SW480 (cell line): ENCODE measurements around the gene PROM1.

Source experiments
- DNase-seq: peaks from one replicate; pipeline ENCODE4 v3.0.0-alpha.2; 2016; ENCODE audit warnings: low spot score

Gene PROM1

GRCh38 chr4:15988222-15988621 lies 95.6 kb downstream of the PROM1 start:
- no peak for DNase-seq

DNA sequence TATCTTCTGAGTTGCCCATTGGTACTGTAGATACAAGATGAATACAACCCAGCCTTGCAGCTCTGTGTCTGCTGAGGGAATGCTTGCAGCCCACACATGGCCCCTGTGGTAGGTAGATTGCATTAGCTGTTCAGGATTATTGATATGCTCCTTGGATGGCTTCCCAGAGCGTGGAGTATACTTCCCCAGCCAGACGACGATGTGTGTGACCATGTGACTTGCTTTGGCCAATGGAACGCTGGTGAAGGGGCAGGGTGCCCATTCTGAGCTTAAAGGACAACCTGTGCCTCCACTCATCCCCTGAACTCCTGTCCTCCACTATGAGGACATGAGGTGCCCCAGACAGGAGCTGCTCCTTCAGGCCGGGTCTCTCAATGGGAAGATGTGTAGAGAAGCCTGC lies 96.9 kb downstream of the PROM1 start:
- DNase-seq, result no peak

DNA sequence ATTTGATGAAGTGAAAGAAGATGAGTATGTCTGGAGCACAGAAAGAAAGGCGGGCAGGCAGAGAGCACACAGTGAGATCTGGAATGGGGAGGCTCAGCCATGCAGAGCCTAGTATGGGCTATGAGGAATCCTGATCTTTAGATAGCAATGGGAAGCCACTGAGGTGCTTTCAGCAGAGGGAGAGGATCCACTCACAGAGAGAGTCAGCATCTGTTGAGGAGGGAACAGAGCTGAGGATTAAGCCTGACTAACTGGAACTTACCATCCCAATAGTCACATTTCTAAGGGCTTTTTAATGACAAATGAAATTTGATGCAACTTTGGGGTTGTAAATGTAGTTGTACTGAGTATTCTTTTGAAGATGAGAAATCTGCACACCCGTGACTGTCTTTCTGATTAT lies 100.2 kb downstream of the PROM1 start:
- no peak for DNase-seq

DNA sequence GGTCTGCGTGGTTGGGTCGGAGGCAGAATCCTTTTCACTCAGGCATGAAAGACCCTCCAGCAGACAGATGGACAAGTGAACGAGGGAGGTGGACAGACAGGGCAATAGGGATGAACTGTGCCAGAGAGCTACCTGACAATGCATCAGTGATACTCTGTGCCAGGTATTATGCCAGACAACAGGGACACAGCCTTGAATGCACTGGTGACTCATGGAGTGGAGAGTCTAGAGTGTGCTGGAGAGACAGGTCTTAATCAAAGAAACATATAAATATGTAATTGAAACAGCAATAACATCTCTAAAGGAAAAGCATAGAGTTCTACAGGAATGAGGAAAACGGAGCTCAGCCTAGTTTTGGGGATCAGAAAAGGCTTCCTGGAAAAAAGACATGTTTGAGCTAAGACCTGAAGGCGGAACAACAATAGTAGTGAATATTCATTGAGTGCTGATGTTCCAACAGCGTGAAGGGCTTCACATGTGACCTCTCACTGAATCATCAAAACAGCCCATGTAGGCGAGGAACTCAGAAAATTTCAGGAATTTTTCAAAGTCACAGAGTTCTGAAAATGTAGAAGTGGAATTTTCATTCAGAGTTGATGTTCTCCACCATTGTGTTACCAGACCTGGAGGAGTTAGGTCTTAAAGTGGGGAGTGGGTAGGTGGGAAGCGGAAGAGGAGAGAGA lies 100.8 kb downstream of the PROM1 start:
- no peak for DNase-seq

DNA sequence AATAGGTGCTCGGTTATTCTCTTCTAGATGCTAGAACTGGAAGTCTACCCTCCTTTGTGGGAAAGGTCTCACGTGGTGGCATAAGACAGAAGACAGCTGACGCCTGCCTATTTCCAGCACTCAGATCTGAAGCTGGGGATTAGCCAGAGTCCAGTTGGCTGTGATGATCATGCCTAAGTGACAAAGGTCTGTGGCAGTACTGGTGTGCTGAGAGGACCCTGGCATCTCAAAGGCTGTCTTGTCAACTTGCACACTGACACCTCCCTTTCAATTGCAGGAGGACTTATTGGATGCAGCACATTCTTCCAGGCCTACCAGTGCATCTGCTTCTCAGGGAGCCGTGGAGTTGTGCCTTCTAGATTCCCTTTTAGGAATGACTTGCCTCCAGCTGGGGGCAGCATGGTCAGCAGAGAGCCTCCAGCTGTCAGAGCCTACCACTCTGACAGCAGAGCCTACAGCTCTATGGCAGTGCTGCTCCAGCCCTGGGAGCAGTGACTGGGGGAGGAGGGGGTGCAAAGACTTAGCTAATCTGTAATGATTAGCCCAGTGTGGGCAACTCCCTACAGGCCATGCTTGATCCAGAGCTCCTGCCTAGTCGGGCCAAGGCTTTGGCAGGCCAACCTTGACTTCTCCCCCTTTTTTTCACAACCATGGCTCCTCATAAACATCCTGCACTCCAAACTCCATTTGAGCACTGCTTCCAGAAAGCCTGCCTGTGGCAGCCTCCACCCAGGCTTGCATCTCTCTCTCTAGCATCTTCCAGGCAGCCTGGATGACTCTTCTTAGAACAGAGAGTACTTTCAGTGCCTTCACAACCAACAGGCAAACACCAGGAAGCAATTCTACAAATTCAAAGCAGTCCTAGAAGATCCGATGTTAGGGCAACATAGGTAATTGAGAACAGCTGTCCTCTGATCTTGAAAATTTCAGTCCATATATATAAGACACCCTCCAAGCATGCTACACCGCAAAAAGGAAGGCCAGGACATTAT lies 107.1 kb downstream of the PROM1 start:
- DNase-seq, result no peak

DNA sequence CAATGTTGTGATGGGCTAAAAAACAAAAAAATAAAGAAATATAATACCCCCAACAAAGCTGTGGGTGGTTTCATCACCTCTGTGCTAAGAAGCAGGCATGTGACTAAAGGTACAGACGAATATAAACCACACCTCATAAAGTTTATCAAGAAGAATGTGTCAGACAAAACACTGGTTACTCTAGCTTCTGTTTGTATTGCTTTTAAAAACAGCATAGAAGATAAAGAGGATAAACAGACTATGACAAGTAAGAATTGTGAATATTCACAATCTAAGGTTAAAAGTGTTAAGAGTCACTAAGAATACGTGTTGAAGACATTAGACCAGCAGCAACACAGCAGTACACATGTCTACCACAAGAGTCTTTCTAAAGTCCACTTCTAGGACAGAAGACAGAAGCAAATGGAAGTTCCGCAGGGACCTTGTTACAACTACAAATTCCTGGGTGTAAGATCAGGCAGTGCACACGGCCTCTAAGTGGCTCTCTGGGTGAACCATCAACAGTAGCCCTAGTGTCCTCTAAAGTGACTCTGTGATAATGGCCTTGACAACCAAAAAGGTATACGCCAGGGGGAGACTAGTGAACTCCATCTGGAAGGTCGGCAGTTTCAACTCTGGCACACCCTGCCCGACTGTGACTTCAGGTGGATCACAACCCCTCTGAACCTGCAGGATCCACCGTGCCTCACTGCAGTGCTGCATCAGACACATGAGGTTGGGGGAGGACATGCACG lies 112.6 kb downstream of the PROM1 start:
- no peak for DNase-seq

- no peak for DNase-seq
Measured at GRCh38 chr4:15968551-15969300, 115.1 kb downstream of the PROM1 start.

DNA sequence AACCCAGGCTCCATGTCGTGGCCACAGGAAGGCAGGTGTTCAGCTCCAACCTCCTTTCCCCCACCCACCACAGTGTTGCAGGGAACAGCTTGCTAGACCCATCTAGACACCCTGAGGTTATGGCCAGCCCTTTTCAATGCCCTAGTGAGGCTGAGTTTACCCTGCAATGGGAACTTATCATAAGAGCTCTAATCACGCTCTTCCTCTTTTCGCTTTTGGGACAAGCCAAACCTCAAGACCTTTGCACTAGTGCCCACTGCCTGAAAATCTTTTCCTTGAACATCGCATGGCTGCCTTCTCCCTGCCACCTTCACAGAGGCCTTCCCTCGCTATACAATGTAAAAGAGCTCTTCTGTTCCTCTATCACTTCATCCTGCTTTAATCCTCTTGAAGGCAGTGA lies 118.5 kb downstream of the PROM1 start:
- no peak for DNase-seq

DNA sequence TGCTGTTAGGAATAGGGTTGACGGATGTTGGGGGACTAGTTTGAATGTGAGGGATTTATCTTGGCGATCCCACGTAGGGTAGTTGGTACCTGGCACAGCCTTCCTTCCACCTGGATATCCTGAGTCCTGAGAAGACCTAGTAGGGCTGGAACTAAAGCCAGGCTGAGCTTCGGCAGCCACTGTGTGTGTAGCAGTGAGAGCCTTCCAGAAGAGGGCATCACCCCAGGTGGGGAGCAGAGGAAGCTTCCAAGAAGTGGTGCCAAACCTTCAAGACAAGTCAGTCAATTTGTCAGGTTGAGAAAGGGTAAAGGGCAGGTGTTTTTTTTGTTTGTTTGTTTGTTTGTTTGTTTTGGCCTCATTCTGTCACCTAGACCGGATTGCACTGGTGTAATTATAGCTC lies 119.7 kb downstream of the PROM1 start:
- no peak for DNase-seq

DNA sequence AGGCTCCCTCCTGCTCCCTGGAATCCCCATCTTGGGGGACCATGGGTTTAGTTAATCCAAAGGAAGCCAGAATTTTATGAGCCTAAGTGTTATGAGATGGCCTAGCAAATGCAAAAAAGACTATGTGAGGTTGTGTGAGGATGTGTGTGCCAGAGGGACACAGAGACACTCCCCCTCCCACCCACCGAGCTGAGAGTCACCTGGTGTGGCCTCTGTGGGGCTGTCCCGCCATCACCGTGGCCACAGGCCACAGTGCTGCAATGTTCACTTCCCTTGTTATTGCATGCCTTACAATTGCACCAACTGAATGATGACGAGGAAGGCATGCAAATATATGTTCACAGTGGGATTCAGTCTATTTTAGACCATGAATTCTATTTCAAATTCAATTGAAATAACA lies 120.2 kb downstream of the PROM1 start:
- DNase-seq, result no peak

DNA sequence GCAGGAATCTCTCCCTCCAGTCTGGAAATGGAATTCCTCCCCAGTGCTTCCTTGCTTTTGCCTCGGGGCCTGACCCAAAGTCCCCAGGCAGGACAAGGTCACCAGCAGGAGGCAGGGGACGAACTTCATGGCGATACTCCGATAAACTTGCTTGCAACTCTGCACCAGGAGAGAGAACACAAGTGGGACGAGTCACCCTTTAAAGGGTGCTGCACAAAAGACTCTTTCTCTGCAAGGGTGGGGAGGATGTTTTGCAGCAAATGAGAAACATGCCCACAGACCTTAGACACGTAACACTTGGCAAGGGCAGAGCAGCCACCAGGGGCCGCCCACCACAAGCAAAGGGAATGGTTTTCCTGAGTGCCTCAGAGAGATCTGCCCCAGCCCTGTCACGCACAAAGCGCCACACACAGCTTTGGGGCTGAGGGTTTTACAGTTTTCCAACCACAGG lies 120.8 kb downstream of the PROM1 start, which contains the start of gene FGFBP2:
TSS of gene FGFBP2 (minus strand) at position 175 of the 451 bp plus-strand sequence. CDS start at position 129, 46 bp downstream.
- peak; percentile 44 for DNase-seq

DNA sequence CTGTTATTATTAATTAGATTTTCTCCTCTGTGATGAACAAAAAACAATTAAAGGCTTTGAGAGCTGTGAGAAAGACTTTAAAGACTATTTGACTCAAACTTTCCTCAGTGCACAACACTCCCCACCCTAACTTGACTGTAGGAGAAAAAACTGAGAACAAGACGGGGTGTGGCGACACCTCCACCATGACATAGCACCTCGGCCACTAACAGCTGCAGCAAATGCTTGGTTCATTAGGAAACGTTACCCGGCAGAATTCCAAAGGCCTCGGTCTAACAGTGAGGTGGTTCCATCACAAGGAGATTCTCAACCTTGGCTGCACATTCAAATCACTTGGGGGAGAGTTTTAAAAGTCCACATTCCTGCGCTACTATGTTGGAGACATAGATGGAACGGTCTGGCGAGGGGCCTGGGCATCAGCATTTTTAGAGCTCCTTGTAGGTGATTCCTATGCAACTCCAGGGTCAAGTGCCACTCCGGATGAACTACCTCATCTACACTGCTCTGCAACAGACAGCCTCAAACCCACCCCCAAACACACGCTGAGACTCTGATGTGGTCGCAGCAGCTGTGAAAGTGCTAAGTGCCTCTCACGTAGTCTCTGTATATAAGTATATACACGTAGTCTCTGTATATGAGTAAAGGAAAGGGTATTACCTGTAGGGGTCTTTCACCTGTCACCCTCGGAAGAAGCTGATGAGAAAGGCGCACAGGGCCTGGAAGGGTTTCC lies 121.9 kb downstream of the PROM1 start:
- DNase-seq, result no peak

GRCh38 chr4:15958562-15958961 lies 125.3 kb downstream of the PROM1 start:
- DNase-seq, result no peak

DNA sequence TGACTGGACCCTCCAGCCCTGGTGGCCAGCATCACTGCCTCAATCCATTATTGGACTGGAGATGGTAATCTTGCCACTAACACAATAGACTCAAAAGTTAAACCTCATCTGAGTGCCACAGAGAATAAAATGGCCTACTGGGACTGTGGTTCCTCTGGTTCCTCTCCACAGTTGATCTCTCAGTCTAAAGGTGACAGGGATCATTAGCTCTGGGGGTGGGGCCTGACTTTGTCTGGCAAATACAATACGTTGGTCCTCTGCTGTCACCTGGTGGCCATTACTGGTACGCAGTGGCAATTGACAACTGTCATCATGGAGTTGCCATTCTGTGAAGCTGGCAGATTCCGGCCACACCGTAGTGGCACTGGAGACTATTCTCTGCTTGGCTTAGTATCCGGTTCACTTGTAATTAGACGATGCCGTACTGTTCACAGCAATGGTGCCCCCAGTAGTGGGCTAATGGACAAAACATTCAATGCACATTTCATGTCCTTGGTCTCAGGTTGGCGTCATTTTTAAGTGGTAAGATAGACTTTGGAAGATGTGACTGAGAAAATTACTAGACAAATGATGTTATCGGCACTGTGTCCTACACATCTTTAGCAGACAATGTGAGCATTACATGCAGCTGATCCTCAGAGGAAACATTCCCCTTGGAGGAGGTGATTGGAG lies 127.5 kb downstream of the PROM1 start:
- DNase-seq, result peak; percentile 72

GRCh38 chr4:15955670-15956069 lies 128.2 kb downstream of the PROM1 start:
- no peak for DNase-seq

- peak; percentile 22 for DNase-seq
Measured at GRCh38 chr4:15953625-15954024, 130.2 kb downstream of the PROM1 start.

DNA sequence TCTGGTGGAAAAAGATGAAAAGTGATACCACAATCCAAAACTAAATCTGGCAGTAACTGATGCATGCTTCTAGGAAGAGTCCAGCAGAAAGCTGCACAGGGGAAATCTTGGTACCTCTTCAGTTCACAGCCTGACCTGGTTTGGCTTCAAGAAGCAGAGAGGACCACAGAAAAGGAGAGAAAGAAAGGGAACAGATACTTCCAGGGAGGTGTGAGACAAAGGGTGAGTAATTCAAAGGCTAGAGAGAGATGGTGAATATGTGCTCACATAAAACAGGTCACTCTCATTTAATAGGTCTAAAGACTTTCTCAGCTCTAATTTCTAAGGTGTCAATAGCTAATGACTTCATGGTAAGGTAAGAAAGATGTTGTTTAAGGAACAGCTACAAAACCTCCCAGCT lies 132.0 kb downstream of the PROM1 start:
- no peak for DNase-seq

GRCh38 chr4:15948826-15949225 lies 135.0 kb downstream of the PROM1 start:
- DNase-seq, result no peak

GRCh38 chr4:15947684-15948083 lies 136.1 kb downstream of the PROM1 start:
- DNase-seq, result no peak

DNA sequence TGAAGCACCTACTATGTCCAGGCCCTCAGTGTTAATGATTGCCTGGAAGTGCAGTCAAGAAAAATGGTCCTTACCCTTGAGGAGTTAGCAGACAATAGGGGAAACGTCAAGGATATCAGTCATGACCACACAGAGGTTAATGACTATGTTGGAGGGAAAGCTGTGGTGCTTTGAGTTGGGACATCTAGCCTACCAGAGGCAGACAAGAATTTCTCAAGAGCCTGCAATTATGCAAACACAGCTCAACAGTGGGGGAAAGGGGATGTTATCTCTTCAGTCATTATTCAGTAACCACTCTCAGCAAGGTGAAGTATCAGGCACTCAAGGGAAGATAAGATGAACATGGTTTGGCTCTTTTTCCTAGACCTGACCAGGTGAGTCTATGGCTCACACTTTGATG lies 138.3 kb downstream of the PROM1 start:
- DNase-seq, result no peak
